Ovary (tissue), 9 donors: Measurements from ENCODE around the gene PRPF19. TPM values are rescaled to one million over a fixed set of nuclear protein-coding genes. Genes with fewer than 3 reads are reported as not detected.

Source experiments
- DNase-seq, 5 donors: peaks; one replicate each; pipeline ENCODE4 v3.0.0-alpha.2; 2019 to 2020
- H3K27ac ChIP-seq, 2 donors: fragments of 200-600 bp; one replicate each; pipeline versions ENCODE4 v1.5.1 to v1.8.0; 2019 to 2022
- H3K27me3 ChIP-seq: fragments of 200-600 bp; one replicate; pipeline ENCODE4 v1.8.0; 2022
- H3K36me3 ChIP-seq: fragments of 200-600 bp; sonication (generic); one replicate; pipeline ENCODE4 v1.5.1; 2019
- H3K4me1 ChIP-seq: one replicate; pipeline ENCODE4 v1.8.1; 2013; ENCODE audit warnings: mild to moderate bottlenecking, moderate library complexity; ENCODE audit not compliant: insufficient read depth
- H3K4me3 ChIP-seq: fragments of 200-600 bp; sonication (generic); one replicate; pipeline ENCODE4 v1.5.1; 2017
- H3K9me3 ChIP-seq, 2 donors: fragments of 200-600 bp in 1 of 2; sonication (generic) in 1 of 2; one replicate each; pipeline versions ENCODE4 v1.5.1 to v1.8.1; 2013 to 2019; ENCODE audit warnings: mild to moderate bottlenecking in 1 of 2, moderate library complexity in 1 of 2
- CTCF ChIP-seq, 3 donors: fragments of 450-650 bp in 2 of 3; fragments of 200-600 bp in 1 of 3; IDR thresholded peaks; one replicate each; pipeline versions ENCODE4 v1.5.1 to v1.8.0; 2016 to 2022; ENCODE audit warnings: antibody characterized with exemption in 3 of 3, mild to moderate bottlenecking in 1 of 3
- EP300 ChIP-seq: sonication (generic); formaldehyde crosslinking; IDR thresholded peaks from one replicate; pipeline ENCODE4 v1.6.1; 2017; ENCODE audit warnings: antibody characterized with exemption
- POLR2A ChIP-seq: fragments of 450-650 bp; IDR thresholded peaks from one replicate; pipeline ENCODE4 v1.6.1; 2017; ENCODE audit warnings: antibody characterized with exemption, mild to moderate bottlenecking, moderate library complexity
- WGBS, 3 donors: extraction: QIAGEN DNeasy Blood & Tissue Kit in 1 of 3; methylation state at CpG; one replicate each; pipeline versions ENCODE4 v1.1.5 to v1.1.7; 2013 to 2017; 5-methylcytosine and 5-hydroxymethylcytosine counted together
- intact Hi-C, 4 donors: fragments of 100-400 bp; cut with DNase I; formaldehyde crosslinking; loops; one replicate each; pipeline versions ENCODE4 v1.11.0 to v1.15.1; 2022 to 2023
- polyA plus RNA-seq, 2 donors: library from polyadenylated mRNA; stranded (reverse); fragments of 200-250 nt in 1 of 2; fragments of 350-450 nt in 1 of 2; fragmentation: Illumina TruSeq in 1 of 2; extraction: RNeasy Lipid Tissue Mini Kit (QIAGEN cat#74804) in 1 of 2; gene quantifications; one replicate each; pipeline ENCODE4 v1.2.3, GENCODE V29; 2013 to 2014
- total RNA-seq, 7 donors: library from RNA; depleted of rRNA in 2 of 7; stranded (reverse); fragments of >200 nt in 2 of 7; fragmentation: NEBNext Ultra II Directional in 3 of 7; extraction: Animal tissue kit (Norgen Biotek cat#: 25700) in 3 of 7; gene quantifications; one replicate each; pipeline versions ENCODE4 v1.1.0 to v1.2.4, GENCODE V29; 2016 to 2023
- donor health status: DM: no; HTN: no; CAD: no; lungs with moderate emphysema.
- donor health status: DM: no; HTN: no; CAD: no.
- donor health status: Bipolar disorder and iron deficiency.
- donor health status: DM: yes; HTN: yes; CAD: no.
- donor health status: DM: no; HTN: no; CAD: no.
- donor health status: DM: yes; HTN: yes; CAD: no.

Gene PRPF19
- total and polyA plus RNA-seq, 9 donors = 44.1 to 109 (median 91.6) TPM

- peak overlapping the region in 1 of 2 donors; percentile 90 for H3K27ac ChIP-seq
- TF ChIP-seq POLR2A = no peak
- TF ChIP-seq EP300 = no peak
- TF ChIP-seq CTCF (IDR thresholded peaks at IDR 0.05) = no peak
- WGBS, 3 donors = 33 to 44% (median 36%) methylated on average over 6 of the region's 6 CpGs
- intact Hi-C loops = loop anchor here in 1 of 4 donors (5.0 kb wide), 1 partner anchor 177 kb away; no protein-coding TSS in a partner anchor
- DNase-seq = peak in 1 of 5 donors; percentile 48
- peak overlapping the region; percentile 47 for H3K4me3 ChIP-seq
- H3K36me3 ChIP-seq = no peaks in the 10 kb centered on the region
- H3K4me1 ChIP-seq = peaks cover 8% of the 10 kb centered on the region
- H3K27me3 ChIP-seq = no peaks in the 10 kb centered on the region
- no peaks in the 10 kb centered on the region for H3K9me3 ChIP-seq
Measured at GRCh38 chr11:60950024-60950423, 43.6 kb upstream of the PRPF19 start.

GRCh38 chr11:60948250-60948649 is 41.9 kb upstream of the PRPF19 start:
- WGBS, 3 donors = 71 to 79% (median 75%) methylated on average over 5 of the region's 5 CpGs
- H3K4me3 ChIP-seq = no peak overlapping the region
- no peak for DNase-seq
- no peaks in the 10 kb centered on the region for H3K27me3 ChIP-seq
- intact Hi-C loops = no loop called here
- no peaks in the 10 kb centered on the region for H3K36me3 ChIP-seq
- H3K27ac ChIP-seq = no peak overlapping the region
- peaks cover 8% of the 10 kb centered on the region for H3K4me1 ChIP-seq
- H3K9me3 ChIP-seq = no peaks in the 10 kb centered on the region
- no peak for TF ChIP-seq EP300
- TF ChIP-seq CTCF (IDR thresholded peaks at IDR 0.05) = no peak
- no peak for TF ChIP-seq POLR2A

GRCh38 chr11:60947700-60948099 is 41.3 kb upstream of the PRPF19 start:
- intact Hi-C loops = no loop called here
- Histone ChIP-seq H3K9me3 (no peaks in the 10 kb centered on the region), H3K27me3 (no peaks in the 10 kb centered on the region), H3K4me1 (peaks cover 8% of the 10 kb centered on the region), H3K4me3 (no peak overlapping the region), H3K27ac (no peak overlapping the region), H3K36me3 (no peaks in the 10 kb centered on the region)
- no peak for TF ChIP-seq POLR2A
- no peak for TF ChIP-seq EP300
- no peak for TF ChIP-seq CTCF (IDR thresholded peaks at IDR 0.05)
- no peak for DNase-seq
- WGBS, 3 donors = 38 to 49% (median 40%) methylated on average over 2 of the region's 2 CpGs

GRCh38 chr11:60946601-60947264 is 40.3 kb upstream of the PRPF19 start:
- Histone ChIP-seq H3K4me3 (no peak overlapping the region), H3K27me3 (no peaks in the 10 kb centered on the region), H3K27ac (no peak overlapping the region), H3K9me3 (no peaks in the 10 kb centered on the region), H3K4me1 (peaks cover 8% of the 10 kb centered on the region), H3K36me3 (no peaks in the 10 kb centered on the region)
- no peak for DNase-seq
- TF ChIP-seq EP300 = no peak
- no peak for TF ChIP-seq POLR2A
- no peak for TF ChIP-seq CTCF (IDR thresholded peaks at IDR 0.05)
- WGBS, 3 donors = 87 to 90% (median 89%) methylated on average over 15 of the region's 15 CpGs
- intact Hi-C loops = no loop called here
